Fibroblast of the conjunctiva (primary cell): ENCODE measurements around the gene PON2.
"Not testable (repeated sequence)": the region's sequence is repeated elsewhere in the genome, so short reads cannot be mapped to it uniquely, and the experiment has no call there.

ENCODE experiments used
- DNase-seq: peaks from one replicate; pipeline ENCODE4 v3.0.0-alpha.2; 2010; ENCODE audit warnings: low read depth

The PON2 gene

DNA sequence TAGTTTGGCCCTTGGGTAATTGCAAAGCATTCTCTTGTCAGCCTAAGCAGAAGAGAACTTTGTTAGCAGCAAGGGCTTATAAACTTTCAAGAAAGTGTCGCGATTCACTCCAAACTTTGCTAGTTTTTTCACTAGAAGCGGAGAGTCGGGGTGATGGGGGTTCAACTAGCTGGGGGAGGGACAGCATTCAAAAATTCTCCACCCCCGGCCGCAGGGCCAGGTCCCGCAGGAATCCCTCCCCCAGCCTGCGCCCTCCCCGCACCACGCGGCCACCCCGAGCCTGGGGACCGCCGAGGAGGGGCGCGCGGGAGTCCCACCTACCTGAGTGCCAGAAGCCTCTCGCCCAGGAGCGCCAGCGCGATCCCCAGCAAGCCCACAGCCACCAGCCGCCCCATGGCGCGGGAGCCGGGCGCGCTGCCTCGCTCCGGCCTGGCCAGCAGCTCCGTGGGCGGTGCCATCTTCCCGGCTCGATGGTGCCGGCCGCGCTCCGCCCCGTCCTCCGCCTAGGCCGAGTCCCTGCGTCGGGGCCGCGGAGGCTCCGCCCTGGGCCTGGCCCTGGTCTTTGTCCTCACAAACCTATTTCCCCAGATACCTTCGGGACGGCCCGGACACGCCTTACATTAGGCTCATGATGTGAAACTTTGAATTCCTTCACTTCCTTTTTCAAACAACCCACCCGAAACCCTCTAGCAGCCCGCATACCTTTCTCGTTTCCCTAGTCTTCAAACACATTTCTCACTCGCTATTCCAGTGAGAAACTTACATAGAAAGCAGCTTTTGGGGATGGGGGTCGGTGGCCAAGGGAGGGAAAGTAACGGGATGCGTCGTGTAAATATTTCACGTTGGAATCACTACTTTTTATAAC, at the start of gene PON2:
PON2 (minus strand) TSS at position 472 of the 865 bp plus-strand sequence; CDS start at position 395, 77 bp downstream.
- DNase-seq = peak; percentile 56

- DNase-seq = no peak
Observed at GRCh38 chr7:95482424-95482823, 47.6 kb upstream of the PON2 start.

- DNase-seq = no peak
Observed at GRCh38 chr7:95481271-95482165, 46.7 kb upstream of the PON2 start.

DNA sequence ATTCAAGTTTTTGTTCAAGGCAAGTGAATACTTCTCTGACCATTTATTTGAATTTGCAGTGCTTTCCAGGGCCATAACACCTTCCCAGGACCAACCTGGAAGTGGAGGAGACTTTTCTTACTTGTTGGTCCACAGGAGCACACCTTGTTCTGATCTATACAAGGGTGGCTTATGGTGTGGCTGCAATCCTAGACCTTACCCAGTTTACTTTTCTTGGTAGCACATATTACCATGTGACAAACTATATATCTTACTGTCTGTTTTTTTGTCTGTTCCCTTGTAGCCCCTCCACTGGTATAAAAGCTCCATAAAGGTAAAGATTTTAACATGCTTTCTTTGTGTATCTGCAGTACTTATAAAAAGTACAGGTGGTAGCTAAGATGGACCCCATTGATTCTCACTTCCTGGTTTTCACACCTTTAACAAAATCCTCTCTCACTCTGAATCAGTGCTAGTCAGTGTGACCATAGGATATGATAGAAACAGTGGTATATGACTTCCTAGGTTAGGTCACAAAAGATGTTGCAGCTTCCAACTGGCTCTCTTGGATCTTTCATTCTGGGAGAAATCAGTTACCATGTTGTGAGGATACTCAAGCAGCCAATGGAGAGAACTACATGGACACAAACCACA, 45.3 kb upstream of the PON2 start:
- DNase-seq = no peak

GRCh38 chr7:95478272-95479037, 43.6 kb upstream of the PON2 start:
- no peak for DNase-seq

DNA sequence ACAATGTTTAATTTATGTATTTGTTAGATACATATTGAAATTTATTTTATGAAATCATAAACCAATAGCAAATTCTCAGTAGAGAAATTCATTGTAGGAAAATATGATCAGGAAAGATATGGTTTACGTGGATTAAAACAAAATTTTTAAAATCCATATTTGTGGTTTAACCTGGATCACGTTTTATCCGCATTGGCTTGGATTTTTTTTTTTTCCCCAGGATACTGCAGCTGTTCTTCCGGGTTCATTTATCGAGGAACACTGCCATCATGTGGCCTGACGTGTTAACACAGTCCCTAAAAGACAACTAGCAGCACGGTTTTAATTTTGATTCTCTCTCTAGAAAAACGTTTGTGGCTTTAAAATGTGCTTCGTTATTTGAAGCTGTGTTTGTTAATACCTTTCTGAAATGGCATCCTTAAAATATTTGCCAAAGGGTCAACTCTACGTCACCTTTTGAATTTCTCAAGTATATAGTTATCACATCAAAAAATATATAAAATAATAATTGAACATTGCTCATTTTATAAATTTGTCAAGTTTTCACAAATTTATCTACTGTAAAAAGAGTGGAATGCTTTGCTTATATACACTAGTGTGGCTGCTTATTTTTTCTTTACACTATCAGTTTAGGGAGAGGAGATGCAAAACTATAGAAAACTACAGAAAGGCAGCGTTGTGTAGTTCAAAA, 42.2 kb upstream of the PON2 start:
- DNase-seq = peak; percentile 53

DNA sequence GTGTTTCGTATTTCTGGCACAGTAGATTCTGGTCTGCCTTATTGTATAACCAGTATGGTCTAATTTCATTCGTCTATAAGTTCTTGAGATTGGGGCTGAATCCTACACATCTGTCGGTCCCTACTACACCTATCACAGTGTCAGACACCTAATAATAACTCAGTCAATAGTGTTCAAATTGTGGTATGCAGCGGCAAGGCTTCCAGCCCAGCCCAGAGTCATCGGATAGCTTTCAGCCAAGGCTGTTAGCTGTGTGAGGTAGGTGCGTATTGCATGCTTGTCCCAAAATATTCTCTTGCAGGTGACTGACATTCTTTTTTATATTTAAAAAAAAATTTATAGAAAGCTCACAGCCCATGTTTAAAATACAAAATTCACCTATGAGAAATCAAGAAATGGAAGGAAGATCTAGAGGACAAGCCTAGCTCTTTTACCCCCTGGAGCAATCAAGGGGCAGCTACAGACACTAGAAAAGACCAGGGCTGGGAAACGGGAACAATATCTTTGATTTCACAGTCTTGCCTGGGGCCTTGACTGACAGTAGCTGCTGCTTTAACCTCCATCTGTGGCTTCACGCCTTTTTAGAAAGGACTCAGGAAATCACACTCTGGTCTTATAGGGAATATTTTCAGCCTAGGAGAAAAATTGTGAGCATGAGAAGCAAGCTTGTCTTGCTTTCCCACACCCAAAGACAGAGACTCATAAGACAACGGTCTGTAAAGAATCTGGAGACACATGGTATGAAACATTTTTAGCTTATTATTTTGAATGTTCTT, 41.4 kb upstream of the PON2 start:
- no peak for DNase-seq

DNA sequence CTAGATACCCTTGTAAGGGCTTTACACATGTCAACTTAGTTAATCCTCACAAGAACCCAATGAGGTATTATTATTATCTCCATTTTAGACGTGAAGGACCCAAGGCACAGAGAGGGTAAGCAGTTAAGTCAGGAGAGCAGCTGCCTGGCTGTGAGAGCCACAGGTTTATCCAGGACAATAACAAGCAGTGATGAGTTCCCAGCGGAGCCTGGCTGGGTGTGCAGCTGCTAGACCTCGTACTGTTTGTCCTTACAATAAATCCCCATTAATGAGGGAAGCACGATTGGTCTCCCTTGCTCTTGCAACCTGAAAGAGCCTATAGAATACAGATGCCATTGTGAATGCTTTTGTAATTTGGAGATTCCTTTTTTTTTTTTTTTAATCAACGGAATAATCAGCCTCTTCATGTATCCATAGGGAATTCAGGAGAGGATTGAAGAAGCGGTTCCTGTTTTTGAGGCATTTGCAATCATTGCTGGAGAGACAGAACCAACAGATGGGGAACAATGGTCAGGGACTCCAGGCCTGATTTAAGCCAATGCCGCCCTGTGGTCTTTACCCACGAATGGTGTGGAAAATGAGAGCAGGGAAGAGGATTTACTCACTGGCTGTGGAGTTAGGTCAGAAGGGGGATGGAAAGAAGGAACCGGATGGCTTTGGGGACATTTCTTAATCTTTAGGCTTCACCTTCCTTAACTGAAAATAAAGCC, 38.6 kb upstream of the PON2 start:
- no peak for DNase-seq

DNA sequence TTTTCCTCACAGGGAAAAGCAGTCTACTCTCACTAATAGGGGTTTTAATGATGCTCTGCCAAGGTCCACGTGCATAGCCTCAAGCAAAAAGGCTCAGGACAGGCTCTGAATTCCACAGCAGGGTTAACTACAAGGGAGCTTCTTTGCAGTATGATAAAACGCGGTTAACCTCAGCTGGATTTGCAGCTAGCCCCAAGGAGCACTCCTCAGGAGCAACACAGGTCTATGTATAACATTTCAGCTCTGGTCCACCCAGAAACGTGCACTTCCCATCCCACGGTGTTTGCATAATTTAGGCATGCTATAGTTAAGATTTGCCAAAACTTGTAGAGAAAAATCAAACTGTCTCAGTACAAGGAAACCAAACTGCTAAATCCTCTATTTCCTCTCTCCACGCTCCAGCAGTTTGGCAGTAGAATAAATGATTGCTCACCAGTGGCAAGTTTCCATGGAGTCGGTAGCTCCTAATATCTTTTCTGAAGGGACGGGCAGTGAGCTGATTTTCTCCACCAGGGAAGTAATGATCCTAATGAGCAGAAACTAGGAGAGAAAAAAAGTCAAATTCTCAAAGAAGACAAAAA, 37.8 kb upstream of the PON2 start:
- peak; percentile 24 for DNase-seq

DNA sequence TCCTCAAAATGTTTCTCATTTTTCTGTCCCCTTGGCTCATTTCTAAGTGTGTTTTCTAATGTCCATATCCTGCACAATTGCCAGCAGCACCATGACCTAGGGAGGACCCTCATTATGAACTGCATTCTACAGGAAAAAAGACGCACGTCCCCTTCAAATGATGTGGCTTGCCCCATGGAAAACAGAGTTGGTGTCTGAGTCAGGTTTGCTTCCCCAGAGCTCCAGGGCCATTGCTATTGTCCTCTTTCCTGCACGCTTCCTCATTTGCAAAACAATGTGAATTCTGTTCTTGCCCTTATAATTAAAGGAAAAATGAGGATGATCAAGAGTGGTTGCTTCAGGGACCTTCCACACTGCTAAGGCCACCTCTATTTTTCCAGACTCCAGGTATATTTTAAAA, 36.2 kb upstream of the PON2 start:
- no peak for DNase-seq

- DNase-seq = no peak
Observed at GRCh38 chr7:95470452-95470851, 35.6 kb upstream of the PON2 start.

DNA sequence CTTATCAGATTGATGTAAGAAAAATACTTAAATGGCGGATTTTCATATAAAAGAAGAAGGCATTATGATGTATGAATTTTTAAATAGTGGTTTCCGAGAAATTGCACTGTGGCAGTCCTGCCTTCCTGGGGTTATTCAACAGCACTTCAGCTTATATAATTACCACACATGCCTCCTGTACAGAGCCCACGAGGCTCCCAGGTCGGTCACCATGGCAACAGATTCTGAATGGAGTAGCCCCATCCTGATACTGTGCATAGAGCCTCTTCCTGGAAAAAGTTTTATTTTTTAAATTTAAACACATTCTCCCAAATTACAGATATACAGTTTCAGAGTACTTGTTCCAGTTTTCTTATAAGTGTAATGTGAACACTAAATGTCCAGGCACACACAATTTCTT, 35.0 kb upstream of the PON2 start:
- DNase-seq = no peak

DNA sequence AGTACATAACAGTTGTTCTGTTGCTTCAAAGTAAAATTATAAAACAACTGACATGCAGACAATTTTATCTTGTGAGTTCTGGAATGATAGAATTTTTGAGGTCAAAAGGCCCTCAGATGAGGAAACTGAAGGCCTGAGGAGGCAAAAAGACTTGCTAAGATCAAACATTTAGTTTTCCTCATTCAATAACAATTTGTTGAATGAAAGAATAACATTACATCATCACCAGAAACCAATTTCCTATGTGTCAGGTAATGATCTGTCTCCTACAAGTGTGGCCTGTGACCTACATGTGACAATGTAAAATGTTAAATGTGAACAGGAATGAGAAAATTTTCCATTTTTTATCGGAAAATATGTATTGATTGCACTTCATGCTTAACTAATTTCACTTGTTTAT, 34.4 kb upstream of the PON2 start:
- no peak for DNase-seq

DNA sequence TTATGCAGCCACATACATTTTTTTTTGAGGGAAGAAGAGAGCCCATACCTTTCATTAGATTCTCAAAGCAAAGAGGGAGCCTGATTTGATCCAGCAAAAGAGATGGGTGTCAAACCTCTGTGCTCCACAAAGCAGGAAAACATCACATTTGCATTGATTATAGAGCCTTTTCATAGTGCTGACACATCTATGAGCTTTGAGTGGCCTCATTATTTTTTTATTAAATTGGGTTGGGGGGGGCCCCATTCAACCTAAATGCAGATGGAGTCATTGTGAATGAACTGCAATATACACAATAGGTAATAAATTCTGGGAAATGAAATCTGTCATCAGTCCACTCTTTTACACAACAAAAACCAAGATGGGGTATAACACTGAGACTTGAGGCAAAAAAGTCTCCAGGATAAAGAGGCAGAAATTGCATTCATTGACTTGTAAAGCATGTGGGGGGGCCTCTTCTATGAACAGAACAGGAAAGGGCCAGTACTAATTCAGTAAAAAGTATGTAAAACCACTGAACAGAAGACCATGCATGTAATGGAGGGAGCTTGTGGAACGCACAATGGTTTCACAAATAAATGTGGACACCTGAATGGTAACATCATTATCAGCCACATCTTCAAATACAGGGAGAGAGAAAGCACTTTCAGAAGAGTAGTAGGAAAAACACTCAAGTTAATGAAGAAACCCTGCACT, 33.2 kb upstream of the PON2 start:
- no peak for DNase-seq

- not testable (repeated sequence) for DNase-seq
Observed at GRCh38 chr7:95460653-95461052, 25.8 kb upstream of the PON2 start.

DNA sequence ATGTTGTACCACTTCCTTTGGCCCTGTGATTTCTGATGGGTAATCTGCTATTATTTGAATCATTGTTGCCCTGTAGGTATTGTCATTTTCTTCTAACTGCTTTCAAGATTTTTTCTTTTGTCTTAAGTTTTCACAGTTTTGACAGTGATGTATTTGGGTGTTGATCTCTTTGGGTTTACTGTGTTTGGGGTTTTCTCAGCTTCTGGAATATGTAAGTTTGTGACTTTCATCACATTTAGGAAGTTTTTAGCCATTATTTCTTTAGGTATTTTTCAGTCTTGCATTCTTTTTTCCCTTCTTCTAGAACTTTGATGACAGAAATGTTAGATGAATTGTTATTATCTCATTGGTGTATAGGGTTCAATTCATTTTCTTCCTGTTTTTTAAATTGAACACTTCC, 23.1 kb upstream of the PON2 start:
- DNase-seq = no peak

GRCh38 chr7:95454438-95455045, 19.7 kb upstream of the PON2 start:
- no peak for DNase-seq

- no peak for DNase-seq
Observed at GRCh38 chr7:95446618-95447017, 11.8 kb upstream of the PON2 start.
